Measurements from ENCODE around the gene ARHGAP21.

DNA sequence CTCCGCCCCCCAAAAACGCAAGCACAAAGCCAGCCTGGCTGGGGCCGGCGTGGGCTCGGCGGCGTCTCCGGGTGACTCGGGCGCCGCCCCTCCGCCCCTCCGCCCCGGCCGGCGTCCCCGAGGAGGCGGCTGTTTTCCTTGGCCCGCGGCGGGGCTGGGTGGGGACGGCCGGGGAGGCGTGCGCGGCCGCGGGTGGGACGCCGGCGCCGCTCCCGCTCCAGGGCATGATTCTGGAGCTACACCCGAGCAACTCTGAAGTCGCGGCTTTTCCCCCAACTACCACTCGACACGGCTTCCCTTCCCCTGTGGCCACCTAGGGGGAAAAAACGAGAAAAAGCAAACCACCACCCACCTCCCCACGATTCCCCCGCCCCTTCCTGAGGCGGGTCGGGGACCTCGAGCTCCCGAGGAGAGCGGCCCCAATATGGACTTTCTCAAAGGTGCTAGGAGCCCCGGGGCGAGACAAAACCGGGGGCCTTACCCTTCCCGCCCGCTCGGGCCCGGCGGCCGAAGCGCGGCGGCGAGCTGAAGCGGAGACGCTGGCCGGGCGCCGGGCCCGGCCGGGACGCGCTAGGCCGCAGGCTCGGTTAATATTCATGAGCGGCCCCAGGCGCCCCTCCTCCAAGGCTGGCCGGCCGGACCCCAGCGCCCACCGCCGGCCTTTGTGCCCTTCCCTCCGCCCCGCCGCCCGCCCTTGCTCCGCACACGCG lies 856 bp downstream of the ARHGAP21 start:
- TF ChIP-seq, protein P1, sequence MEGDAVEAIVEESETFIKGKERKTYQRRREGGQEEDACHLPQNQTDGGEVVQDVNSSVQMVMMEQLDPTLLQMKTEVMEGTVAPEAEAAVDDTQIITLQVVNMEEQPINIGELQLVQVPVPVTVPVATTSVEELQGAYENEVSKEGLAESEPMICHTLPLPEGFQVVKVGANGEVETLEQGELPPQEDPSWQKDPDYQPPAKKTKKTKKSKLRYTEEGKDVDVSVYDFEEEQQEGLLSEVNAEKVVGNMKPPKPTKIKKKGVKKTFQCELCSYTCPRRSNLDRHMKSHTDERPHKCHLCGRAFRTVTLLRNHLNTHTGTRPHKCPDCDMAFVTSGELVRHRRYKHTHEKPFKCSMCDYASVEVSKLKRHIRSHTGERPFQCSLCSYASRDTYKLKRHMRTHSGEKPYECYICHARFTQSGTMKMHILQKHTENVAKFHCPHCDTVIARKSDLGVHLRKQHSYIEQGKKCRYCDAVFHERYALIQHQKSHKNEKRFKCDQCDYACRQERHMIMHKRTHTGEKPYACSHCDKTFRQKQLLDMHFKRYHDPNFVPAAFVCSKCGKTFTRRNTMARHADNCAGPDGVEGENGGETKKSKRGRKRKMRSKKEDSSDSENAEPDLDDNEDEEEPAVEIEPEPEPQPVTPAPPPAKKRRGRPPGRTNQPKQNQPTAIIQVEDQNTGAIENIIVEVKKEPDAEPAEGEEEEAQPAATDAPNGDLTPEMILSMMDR (optimal IDR thresholded peaks at IDR 0.05 in 1 of 3, IDR thresholded peaks at IDR 0.05 in 1 of 3, conservative IDR thresholded peaks at IDR 0.05 in 1 of 3; ENCODE audit: extremely low read depth in 1 of 3, insufficient read depth in 2 of 3, low read length in 3 of 3) = no peak
- no peak for TF ChIP-seq EZH2 (IDR thresholded peaks at IDR 0.05; ENCODE audit: low read length)
